ENCODE results near the gene HPSE2.
"Not testable (repeated sequence)": the region's sequence is repeated elsewhere in the genome, so short reads cannot be mapped to it uniquely, and the experiment has no call there.

Gene HPSE2

DNA sequence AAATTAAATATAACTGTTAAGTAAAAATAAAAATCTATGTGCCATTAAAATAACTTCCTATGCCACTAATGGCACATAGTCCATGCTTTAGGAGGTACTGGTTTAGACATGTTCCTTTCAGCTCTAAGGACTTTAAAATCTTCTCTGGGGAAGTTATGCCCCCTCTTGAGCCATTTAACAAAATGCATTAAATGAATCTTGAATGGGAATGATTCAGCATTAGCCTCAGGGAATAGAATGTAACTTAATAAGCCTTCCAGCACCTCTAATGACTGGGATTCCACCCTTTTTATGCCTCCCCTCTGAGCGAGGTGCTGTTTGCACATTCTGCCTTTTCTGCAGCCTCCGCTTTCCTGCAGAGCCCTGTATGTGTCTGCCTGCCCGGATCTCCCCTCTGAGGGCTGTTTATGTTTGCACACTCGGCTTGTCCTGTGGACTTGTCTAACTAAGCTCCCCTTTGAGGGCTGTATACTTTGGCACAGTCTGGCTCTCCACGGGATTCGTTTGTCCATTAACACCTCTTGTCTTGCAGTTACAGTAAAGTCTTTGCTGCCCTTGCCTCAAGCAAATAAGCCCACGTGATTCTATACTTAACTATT is 680.5 kb downstream of the HPSE2 start:
- Histone ChIP-seq H3K27ac (no peak overlapping the region), H3K36me3 (replicated peaks) (no peaks in the 10 kb centered on the region), H3K4me3 (ENCODE audit: low read depth, low read length) (no peak overlapping the region), H3K27me3 (replicated peaks) (no peaks in the 10 kb centered on the region)
- DNase-seq = no peak
- in situ Hi-C loops (cut with HindIII; ENCODE audit: low pct_ligation_motif_present, low sequenced_read_pairs) = no loop called here
- TF ChIP-seq, protein P1, sequence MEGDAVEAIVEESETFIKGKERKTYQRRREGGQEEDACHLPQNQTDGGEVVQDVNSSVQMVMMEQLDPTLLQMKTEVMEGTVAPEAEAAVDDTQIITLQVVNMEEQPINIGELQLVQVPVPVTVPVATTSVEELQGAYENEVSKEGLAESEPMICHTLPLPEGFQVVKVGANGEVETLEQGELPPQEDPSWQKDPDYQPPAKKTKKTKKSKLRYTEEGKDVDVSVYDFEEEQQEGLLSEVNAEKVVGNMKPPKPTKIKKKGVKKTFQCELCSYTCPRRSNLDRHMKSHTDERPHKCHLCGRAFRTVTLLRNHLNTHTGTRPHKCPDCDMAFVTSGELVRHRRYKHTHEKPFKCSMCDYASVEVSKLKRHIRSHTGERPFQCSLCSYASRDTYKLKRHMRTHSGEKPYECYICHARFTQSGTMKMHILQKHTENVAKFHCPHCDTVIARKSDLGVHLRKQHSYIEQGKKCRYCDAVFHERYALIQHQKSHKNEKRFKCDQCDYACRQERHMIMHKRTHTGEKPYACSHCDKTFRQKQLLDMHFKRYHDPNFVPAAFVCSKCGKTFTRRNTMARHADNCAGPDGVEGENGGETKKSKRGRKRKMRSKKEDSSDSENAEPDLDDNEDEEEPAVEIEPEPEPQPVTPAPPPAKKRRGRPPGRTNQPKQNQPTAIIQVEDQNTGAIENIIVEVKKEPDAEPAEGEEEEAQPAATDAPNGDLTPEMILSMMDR (IDR thresholded peaks at IDR 0.05; ENCODE audit: low read depth, low read length, missing control alignments) = no peak

GRCh38 chr10:98541561-98541960 is 694.1 kb downstream of the HPSE2 start:
- H3K4me3 ChIP-seq (ENCODE audit: low read depth, low read length); in situ Hi-C loops (cut with HindIII; ENCODE audit: low pct_ligation_motif_present, low sequenced_read_pairs); H3K36me3 ChIP-seq (replicated peaks); H3K27ac ChIP-seq; DNase-seq; H3K27me3 ChIP-seq (replicated peaks): not testable (repeated sequence)

DNA sequence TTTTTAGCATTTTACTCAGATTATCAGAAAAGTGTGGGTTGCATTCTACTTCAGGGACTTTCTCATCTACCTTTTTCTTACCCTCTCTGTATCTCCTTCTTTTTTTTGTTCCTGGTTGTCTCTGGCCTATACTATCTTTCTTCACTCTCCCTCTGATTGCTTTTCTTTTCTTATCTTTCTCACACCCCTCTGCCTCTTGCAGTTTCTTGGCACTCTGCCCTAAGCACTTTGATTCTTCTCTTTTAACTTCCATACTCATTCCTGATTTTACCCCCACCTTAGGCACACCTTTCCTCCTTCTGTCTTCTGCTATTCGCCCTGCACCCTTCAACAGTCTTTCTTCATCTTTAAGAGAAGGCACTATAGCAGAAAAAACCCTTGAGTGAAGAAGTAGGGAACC is 696.1 kb downstream of the HPSE2 start:
- no peak for DNase-seq
- H3K4me3 ChIP-seq (ENCODE audit: low read depth, low read length) = no peak overlapping the region
- no peaks in the 10 kb centered on the region for H3K36me3 ChIP-seq (replicated peaks)
- in situ Hi-C loops (cut with HindIII; ENCODE audit: low pct_ligation_motif_present, low sequenced_read_pairs) = no loop called here
- TF ChIP-seq, protein P1 (IDR thresholded peaks at IDR 0.05; ENCODE audit: low read depth, low read length, missing control alignments) = no peak
- H3K27me3 ChIP-seq (replicated peaks) = no peaks in the 10 kb centered on the region
- H3K27ac ChIP-seq = no peak overlapping the region

- no peak for DNase-seq
- in situ Hi-C loops (cut with HindIII; ENCODE audit: low pct_ligation_motif_present, low sequenced_read_pairs) = no loop called here
- Histone ChIP-seq H3K4me3 (ENCODE audit: low read depth, low read length) (no peak overlapping the region), H3K27me3 (replicated peaks) (no peaks in the 10 kb centered on the region), H3K36me3 (replicated peaks) (no peaks in the 10 kb centered on the region), H3K27ac (no peak overlapping the region)
- TF ChIP-seq, protein P1 (IDR thresholded peaks at IDR 0.05; ENCODE audit: low read depth, low read length, missing control alignments) = no peak
Measured at GRCh38 chr10:98538472-98538871, 697.2 kb downstream of the HPSE2 start.

- in situ Hi-C loops (cut with HindIII; ENCODE audit: low pct_ligation_motif_present, low sequenced_read_pairs) = no loop called here
- H3K27me3 ChIP-seq (replicated peaks) = no peaks in the 10 kb centered on the region
- no peak overlapping the region for H3K27ac ChIP-seq
- no peaks in the 10 kb centered on the region for H3K36me3 ChIP-seq (replicated peaks)
- no peak for DNase-seq
- H3K4me3 ChIP-seq (ENCODE audit: low read depth, low read length) = no peak overlapping the region
- TF ChIP-seq, protein P1 (IDR thresholded peaks at IDR 0.05; ENCODE audit: low read depth, low read length, missing control alignments) = no peak
Measured at GRCh38 chr10:98536551-98536950, 699.1 kb downstream of the HPSE2 start.

GRCh38 chr10:98533746-98534445 is 701.8 kb downstream of the HPSE2 start:
- in situ Hi-C loops (cut with HindIII; ENCODE audit: low pct_ligation_motif_present, low sequenced_read_pairs) = no loop called here
- H3K27ac ChIP-seq = no peak overlapping the region

More at GRCh38 chr10:98533746-98534445, 701.8 kb downstream of the HPSE2 start:
- H3K4me3 ChIP-seq (ENCODE audit: low read depth, low read length) = no peak overlapping the region
- TF ChIP-seq, protein P1 (IDR thresholded peaks at IDR 0.05; ENCODE audit: low read depth, low read length, missing control alignments) = no peak
- no peaks in the 10 kb centered on the region for H3K36me3 ChIP-seq (replicated peaks)
- no peaks in the 10 kb centered on the region for H3K27me3 ChIP-seq (replicated peaks)
- no peak for DNase-seq
